ENCODE measurements around the gene FNBP1.
"Not testable (repeated sequence)": the region's sequence is repeated elsewhere in the genome, so short reads cannot be mapped to it uniquely, and the experiment has no call there.

The FNBP1 gene

DNA sequence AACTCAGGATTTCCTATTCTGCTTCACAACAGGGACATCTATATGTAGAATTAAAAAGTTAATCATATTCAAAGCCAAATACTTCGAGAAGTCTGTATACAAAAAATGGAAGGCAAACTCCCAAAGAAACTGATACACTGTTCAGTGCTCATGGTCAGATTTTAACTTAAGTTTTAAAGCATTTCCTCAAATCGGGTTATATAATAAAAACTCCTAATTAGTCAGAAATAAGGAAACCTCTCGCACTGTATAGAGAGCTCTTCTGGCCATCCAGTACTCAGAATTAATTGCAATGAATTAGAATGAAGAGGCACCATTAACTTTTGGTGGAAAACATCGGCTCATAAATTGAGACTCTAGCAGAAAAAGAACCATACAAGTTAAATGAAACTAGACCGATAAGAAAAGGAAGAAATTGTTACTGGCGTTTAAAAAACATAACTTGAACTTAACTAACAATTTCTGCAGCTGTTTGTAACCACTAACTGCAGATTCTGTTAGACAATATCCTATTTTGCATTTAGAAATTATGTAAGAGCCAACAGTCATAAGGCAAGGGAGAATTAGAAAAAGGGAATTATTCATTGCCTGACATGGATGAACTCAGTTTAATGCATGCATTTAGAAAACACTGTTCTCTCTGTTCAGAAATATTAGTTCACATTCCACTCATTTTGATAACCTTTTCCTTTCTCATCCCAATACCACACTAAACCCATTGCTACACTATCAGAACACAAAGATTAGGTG, 96.6 kb downstream of the FNBP1 start:
- no peak for DNase-seq

DNA sequence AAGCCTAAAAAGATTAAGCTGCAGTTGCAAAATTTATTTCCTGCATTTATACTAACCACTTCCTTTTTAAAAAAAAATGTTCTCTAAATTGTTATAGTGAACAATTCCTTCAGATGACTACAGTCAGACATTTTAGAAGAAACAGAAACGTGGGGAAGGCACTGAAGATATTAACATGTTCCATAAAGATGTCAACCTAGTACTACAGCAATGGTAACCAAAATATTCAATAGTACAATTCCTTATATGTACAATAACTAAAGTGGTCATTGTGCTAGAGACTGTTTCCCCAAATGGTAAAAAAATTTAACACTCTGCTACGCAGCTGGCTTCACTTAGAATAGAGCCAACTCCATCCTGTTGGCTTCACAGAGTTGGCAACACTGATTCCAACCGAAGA, 97.7 kb downstream of the FNBP1 start:
- DNase-seq: no peak

DNA sequence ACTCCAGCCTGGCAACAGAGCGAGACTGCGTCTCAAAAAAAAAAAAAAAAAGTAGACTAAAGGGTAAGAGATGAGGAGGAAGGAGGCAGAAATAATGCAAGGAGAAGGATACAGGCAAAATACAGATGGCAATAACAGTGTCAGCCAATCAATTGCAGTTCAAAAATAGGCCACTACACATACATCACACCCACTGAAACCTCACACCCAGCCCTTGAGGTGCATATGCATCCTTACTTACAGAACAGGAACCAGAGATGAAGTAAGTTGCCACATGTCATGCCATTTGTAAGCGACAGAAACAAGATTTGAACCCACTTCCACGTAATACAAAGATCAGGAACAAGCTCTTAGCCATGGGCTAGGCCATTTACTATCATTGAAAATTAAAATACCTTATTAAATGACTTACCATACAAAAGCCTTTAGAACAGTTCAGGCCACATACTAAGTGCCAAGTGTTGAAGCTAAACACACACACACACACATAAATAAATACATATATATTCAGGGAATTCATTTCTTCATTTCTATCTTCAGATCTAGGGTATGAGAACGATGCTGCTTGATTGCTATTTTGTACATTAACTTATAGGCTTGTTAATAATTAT, 98.4 kb downstream of the FNBP1 start:
- DNase-seq: peak; percentile 53

DNA sequence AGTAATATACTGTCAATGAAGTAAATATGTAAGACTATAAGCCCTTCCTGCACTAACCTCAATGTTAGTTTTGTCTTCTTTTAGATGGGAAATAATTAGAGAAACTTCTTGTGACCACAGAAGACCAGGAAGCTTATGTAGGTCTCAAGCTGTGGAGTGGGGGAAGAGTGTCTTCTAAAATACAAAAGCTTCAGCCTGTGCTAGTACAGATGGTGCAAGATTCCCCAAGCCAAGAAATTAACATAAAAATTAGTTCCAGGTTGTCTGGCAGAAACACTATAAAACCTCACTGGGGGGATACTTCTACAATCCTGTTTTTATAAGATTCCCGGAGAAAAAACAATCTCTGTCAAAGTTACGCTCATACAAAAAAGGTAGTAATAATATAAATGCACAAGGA, 103.6 kb downstream of the FNBP1 start:
- no peak for DNase-seq

DNA sequence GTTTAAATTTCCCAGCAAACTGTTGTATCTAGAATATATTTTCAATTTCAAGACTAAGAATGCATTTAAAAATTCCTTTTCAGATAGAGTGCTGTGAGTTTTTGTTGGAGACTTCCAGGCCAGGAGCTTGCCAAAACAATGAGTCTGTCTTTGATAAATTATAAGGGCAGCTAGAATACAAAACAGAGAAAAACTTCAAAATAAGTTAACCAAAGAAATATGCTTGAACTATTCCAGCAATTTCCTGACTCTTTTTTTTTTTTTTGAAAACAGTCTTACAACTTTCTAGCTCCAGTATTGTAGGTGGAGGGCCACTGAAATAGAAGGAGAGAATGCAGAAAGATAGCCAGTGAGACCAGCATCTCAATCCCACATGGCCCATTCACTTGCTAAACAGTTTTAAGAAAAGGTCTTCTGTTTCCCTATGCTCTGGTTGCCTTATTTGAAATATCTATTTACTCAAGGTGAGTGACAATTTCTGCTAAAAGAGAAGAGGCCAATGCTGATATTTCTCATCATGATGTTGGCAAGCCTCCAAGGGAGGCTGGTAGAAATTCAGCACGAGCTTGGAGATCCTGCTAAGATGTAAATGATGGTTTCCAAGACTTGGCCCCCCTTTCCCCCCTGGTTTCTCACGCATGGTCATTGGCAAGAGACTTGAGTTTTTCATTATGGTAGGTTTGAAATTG, 104.6 kb downstream of the FNBP1 start:
- no peak for DNase-seq

DNA sequence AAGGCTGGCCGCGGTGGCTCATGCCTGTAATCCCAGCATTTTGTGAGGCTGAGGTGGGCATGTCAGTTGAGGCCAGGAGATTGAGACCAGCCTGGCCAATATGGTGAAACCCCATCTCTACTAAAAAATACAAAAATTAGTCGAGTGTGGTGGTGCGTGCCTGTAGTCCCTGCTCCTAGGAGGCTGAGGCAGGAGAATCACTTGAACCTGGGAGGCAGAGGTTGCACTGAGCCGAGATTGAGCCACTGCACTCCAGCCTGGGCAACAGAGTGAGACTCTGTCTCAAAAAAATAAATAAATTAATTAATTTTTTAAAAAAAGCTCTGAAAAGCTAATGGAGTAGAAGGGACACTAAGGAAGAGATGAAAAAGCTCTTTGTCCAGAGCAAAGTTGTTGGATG, 105.1 kb downstream of the FNBP1 start:
- DNase-seq: not testable (repeated sequence)

DNA sequence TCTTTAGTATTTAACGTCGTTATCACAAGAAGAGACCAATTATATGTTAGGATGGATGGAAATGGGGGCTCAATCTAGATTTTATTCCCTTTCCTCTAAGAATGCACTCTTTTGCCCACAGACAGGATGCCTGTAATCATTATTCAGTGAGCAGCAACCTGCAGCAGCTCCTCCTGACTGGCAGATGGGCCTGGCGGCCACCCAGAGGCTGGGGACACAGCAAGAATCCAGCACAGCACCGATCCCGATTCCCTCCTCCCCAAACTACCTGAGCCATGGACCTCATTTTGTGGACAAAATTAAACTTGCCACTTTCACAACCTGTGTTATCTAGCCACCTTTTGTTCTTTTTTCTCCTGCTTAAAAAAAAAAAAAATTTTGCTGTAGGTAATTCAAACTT, 106.8 kb downstream of the FNBP1 start:
- no peak for DNase-seq

DNA sequence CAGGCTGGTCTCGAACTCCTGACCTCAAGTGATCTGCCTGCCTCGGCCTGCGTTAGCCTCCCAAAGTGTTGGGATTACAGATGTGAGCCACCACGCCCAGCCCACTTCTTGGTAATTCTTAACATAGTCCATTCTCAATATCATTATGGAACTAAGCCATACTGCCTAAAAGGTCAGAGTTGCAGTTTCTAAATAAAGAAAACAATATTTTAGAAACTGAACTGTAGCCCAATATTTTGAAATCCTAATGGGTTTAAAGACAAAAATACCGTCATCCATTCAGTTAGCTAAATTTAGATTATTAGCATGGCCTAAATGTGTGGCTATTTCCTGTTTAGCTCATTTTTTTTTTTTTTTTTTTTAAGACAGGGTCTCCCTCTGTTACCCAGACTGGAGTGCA, 108.2 kb downstream of the FNBP1 start:
- DNase-seq: no peak

DNA sequence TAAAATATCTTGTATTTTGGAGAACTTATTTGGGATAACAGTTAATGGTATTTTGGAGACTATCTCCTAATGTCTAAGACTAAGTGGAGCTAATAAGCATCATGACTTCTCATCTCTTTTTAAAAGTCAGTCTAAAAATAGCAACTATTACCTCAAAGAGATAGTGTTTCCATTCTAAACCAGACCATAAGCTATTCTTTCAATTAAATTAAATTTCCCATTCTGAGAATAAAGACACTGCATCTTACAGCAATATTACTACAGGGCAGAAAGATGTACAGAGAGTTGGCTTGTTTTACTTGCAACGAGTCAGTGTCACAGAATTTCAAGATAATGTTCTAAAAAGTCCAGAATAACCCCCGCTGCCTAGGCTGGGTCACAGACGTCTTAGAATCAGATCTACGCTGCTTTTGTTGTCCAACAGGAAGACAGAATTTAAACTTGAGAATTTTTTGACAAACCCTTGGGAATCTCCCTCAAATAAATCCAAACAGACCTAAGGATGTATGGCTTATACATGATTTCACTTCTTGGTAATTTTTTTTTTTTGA, 108.9 kb downstream of the FNBP1 start:
- DNase-seq: no peak

DNA sequence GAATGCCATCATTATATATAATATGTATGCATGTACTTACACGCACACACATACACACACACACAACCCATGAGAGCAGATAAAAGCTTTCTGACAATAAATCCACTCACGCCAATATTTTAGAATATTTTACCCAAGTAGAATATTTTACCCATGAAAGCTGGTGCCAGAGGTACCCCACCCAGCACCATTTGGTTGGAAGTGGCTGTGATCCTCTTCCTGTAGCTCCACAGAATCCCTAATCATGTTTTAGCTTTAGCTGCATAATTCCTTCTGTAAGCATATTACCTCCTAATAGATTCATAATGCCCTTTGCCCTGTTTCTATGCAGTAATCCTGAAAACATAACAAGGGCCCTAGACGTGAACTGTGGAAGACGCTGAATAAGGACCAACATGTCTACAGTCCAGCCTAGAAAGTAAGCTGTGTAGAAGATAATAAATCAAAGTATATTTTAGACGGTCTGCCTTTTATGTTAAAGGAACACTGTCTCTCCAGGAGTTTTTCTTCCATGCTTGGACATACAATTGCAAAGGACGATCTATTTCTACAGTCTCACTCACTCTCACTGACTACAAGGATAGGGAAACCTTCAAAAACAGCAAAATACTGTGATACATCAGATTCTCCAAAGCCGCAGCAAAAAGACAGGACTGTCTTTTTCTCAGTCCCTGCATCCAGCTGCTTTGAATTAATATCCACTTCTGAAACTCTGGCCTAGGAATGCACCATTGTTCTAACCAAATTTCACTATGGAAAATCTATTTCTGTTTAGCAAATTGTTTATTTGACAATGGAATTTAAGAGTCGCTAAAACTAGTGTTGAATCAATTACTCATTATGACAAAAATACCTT, 109.6 kb downstream of the FNBP1 start:
- DNase-seq: no peak

DNA sequence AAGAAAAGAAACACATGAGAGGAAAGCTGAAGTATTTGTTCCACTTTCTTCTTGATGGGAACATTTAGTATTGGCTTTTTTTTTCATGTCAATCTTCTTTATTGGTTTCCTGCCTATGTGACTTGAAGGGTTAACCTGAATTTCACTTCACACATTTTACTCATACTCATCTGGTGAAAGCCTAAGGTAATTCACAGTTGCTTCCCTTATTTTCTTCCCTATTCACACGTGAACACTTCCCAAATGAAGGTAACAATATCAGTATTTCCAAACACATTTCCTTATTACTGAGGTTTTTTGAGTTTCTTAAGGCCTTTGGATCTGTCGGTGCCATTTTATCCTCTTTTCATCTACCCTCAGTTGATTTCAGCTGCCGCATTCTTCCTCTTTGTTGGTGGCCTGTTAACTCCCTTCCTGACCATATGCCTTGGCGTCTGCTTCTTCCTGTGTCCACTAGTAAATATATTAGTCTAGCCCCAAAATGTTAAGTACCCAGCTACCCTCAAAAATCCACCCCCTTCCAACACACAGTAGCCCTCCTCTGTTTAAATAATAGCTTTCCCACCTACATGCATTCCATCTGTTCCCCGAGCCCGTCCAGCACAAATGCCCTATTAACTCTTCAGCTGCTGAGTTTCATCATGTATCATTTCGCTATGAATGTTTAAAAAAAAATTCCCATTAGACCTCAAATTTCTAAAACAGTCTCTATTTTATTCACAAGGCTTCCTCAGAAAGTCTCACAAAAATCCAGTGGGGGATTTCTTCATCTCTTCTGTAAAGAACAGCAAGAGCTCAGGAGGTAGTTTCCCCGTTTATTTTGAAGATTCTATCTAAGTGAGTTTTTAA, 110.5 kb downstream of the FNBP1 start:
- DNase-seq: no peak

DNA sequence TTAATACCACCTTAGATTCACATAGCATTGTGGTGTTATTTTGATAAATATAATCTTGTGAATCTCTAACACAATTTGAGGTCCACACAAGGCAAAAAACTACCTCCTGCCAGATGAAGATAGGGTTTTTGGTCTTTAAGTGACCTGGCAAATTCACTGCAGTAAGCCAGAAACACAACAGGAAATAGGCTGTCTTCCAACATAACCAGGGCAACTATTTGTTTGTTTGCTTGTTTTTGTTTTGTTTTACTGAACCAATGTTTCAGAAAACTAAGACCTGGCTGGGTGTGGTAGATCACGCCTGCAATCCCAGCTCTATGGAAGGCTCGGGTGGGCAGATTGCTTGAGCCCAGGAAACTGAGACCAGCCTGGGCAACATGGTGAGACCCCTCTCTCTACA, 112.2 kb downstream of the FNBP1 start:
- DNase-seq: no peak

DNA sequence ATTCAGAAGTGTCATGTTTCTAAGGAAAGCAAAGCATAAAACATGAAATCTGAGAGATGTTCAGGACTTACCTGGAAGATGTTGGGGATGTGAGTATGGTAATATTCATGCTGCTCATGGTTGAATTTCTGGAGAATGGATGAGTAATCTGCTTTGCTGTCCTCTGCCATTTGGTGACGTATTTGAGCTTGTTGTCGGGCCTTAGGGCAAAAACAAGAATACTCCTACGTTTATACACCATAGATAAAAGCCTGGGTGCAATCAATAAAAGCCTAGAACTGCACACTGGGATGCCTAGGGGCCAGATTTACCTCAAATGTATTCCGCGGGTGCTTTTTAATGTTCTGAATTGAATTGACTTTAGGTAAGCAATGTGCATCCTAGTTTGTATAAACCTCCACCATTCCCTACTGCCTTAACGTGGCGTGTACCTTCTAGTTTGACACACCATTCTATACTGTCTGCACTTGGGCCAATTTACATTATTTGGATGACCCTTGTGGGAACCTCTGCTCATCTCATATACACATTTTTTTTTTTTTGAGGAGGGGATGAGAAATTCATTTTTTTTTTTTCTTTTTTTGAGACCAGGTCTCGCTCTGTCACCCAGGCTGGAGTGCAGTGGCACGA, 113.4 kb downstream of the FNBP1 start:
- DNase-seq: no peak

DNA sequence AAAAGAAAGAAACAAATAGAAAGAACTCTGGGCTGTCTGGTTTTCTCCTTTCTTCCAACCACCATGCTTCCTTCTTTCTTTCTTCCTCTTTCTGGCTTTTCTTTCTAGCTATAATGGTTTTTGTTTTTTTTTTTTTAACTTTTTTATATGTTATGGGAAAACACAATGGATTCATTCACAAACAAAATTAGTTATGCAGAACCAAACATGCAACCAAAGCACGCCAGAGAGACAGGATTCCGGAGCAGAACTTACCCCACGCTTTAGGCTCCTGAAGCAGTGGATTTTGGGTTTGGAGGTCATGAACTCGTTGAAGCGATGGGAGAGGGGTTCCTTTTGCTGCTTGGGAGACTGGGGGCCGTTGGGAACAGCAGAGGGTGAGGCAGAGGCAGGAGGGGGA, 119.4 kb downstream of the FNBP1 start:
- no peak for DNase-seq

DNA sequence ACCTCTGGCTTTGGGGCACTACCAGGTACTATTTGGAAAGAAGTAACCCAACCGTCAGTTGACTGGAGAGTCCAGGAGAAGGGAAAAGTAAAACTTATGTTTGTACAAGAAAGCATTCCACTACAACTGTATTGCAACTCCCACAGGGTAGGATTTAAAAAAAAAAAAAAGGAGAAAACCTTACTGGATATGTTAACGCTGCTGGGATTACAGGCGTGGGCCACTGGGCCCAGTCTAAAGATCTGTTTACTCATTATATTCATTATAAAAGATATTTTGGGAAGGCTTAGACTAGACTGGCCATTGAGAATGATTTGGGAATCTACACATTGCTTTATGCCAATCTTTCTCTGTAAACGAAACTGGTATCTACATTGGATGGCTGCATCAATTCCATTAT, 121.1 kb downstream of the FNBP1 start:
- no peak for DNase-seq

DNA sequence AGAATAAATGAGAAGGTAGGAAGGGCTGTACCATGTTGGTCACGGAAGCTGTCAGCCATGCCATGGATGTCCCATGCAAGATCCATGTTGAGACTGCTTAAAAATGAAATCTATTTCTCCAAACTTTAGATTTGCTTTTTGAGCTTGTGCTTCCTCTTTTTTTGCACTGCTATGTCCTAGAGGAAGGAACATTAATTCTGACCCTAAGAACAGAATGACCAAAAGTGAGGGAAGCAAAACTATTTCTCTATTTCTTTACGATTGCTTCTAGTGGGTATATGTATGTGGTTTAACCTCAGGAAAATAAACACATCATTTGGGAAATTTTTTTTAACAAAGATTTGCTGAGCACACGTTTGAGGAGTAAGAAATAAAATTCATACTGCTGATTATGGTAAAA, 123.1 kb downstream of the FNBP1 start:
- DNase-seq: no peak

DNA sequence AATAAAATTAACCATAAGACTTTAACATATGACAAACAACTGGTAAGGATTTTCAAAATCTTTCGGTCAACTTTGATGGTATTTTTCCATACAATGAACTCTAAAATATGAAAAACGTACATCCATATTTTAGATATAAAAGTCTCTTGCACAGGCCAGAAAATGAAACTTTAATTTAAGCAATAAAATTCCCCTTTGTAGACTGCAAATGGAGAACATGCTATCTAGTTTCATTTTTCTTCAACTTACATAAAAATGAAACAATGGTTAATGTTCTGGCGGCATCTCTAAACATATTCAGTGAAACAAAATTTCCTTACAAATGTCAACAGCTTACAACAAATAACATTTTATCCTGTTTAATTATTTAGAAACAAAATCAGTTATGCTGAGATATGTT, 123.7 kb downstream of the FNBP1 start:
- DNase-seq: no peak

DNA sequence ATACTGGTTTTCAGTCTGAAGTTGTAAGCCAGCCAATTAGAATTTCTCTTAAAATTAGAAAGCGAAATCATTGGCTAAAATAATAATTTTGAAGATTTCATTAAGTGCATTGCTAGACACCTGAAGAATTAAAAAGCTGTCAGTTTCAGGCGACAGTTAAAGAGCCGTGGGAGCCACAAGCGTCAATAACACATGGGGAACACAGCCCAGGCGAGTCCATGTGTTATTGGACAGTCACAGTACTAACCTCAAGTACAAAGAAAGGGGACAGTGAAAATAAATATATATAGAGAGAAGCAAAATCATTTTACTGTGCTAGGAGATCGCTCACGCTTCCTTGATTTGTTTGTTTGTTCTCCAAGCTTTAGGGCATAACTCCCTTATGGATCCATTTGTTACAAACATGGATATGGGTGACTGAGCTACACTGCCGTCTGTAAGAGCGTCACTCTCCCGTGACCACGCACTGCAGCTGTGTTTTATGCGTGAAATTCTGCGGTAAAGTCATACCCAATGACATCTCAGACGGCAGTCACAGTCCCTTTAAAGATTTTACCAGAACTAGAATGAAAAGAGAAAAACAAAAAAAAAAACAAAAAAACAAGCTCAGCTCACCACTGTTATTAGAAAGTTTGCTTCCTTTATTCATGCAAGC, 124.6 kb downstream of the FNBP1 start:
- no peak for DNase-seq

DNA sequence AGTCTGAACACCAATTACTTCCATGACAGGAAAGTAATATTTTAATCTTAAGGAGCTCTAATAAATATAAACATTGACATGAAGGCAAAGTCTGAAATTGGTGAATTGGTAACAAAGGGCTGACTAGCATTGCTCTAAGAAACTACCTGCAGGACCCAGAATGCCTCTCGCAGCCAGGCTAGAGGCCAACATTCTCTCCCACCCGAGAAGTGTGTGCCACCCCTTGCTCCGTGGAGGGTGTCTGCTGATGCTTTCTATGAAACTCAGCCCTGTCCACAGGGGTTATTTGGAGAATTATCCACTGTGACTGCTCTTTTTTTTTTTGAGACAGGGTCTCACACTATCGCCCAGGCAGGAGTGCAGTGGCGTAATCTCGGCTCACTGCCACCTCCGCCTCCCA, 126.3 kb downstream of the FNBP1 start:
- DNase-seq: no peak

DNA sequence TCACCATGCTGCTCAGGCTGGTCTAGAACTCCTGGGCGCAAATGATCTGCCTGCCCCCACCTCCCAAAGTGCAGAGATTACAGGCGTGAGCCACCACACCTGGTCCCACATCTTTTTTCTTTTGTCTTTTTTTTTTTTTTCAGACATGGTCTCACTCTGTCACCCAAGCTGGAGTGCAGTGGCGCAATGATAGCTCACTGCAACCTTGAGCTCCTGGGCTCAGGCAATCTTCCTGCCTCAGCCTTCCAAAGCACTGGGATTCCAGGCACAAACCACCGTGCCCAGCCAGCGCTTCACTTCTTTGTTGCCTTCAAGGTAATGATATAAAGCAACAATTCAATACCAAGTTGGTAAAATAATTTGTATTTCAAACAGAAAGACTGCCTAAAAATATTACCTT, 128.9 kb downstream of the FNBP1 start:
- DNase-seq: no peak

All from activated naive CD4-positive, alpha-beta T cell treated with Interleukin-2 at 50 U/mL for 16 hours (primary cell).